Fibroblast of villous mesenchyme (primary cell): ENCODE results near the gene GATM. TPM values are rescaled to one million over a fixed set of nuclear protein-coding genes. Genes with fewer than 3 reads are reported as not detected.

ENCODE experiments used
- DNase-seq: peaks from one replicate; pipeline ENCODE4 v3.0.0-alpha.2; 2010; ENCODE audit warnings: low read depth
- H3K4me3 ChIP-seq: 2 replicates; pipeline ENCODE4 v1.5.1; 2011; ENCODE audit warnings: low read depth, mild to moderate bottlenecking, low read length
- total RNA-seq: library from RNA; depleted of rRNA; stranded (reverse); fragments of >200 nt; gene quantifications from 2 replicates; pipeline ENCODE4 v1.2.3, GENCODE V29; 2012
- TF ChIP-seq, protein P1 (sequence below): IDR thresholded peaks from 2 replicates; pipeline ENCODE4 v1.5.1; 2012; ENCODE audit warnings: low read depth, mild to moderate bottlenecking, low read length; ENCODE audit not compliant: insufficient read depth

The GATM gene
- total RNA-seq, 1 donor: under 0.01 TPM

DNA sequence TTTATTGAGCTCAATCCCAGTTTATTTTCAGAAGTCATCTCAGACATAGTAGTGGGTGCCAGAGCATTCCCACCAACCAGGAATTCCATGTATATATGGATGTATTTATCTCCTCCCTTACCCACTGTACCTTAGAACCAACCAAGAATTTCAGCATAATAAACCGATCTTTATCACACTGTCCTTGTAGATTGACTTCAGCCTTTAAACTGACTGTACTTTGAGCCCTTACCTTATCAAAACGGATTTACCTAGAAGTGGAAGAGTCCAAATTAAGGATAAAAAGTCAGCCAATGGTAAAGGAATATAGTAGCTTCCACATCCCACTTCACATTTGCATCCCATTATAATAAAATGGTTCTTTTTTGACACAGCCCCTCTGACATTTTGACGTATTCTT is 37.9 kb downstream of the GATM start:
- no peak for DNase-seq
- TF ChIP-seq, protein P1, sequence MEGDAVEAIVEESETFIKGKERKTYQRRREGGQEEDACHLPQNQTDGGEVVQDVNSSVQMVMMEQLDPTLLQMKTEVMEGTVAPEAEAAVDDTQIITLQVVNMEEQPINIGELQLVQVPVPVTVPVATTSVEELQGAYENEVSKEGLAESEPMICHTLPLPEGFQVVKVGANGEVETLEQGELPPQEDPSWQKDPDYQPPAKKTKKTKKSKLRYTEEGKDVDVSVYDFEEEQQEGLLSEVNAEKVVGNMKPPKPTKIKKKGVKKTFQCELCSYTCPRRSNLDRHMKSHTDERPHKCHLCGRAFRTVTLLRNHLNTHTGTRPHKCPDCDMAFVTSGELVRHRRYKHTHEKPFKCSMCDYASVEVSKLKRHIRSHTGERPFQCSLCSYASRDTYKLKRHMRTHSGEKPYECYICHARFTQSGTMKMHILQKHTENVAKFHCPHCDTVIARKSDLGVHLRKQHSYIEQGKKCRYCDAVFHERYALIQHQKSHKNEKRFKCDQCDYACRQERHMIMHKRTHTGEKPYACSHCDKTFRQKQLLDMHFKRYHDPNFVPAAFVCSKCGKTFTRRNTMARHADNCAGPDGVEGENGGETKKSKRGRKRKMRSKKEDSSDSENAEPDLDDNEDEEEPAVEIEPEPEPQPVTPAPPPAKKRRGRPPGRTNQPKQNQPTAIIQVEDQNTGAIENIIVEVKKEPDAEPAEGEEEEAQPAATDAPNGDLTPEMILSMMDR: no peak
- no peak overlapping the region for H3K4me3 ChIP-seq

DNA sequence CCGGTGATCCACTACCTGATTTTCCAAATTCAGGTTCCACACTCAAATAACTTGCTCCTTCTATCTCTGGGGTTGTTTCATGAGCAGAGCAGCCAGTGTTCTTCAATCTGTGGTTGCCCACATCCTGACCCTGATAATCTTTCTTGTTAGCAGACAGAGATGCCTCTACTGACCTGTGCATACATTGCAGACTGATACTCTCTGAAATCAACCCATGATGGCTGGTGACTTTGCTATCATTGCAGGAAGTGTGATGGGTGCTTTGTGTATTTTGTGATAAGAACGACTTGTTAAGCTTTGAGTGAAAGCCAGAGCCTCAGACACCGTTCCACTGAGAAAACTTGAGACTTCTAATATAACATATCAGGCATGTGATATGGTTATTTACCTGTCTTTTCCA is 39.9 kb downstream of the GATM start:
- TF ChIP-seq, protein P1: no peak

DNA sequence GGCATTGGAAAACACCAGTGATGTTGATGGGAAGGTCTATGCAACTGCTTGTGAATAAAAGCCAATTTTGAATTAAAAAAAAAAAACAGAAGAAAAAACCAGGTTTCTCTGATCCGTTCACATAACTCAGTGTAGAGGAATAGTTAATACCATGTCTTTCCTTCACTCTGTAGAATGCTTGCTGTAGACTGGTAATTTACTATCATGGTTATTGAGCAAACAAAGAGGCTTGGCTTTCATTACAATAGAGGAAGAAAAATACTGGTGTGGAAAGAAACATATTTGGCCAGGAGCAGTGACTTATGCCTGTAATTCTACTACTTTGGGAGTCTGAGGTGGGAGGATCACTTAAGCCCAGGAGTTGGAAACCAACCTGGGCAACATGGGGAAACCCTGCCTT is 41.1 kb downstream of the GATM start:
- H3K4me3 ChIP-seq: no peak overlapping the region
- DNase-seq: no peak
- TF ChIP-seq, protein P1: no peak

More for the DNA sequence above, 39.9 kb downstream of the GATM start:
- no peak for DNase-seq
- H3K4me3 ChIP-seq: no peak overlapping the region

DNA sequence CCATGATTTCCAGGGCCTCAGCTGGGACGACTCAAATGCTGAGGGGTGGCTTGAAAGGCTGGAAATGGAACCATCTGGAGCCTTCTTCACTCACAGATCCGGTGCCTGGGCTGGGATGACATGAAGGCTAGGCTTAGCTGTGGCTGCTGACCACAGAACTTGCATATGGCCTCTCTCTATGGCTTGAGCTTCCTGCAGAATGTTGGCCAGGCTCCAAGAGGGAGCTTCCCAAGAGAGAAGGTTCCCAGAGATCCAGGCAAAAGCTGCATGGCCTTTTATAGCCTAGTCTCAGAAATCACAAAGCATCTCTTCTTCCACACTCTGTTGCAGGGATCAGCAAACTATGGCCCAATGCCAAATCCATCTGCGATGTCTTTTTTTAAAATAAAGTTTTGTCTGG is 44.8 kb downstream of the GATM start:
- peak; percentile 57 for DNase-seq
- H3K4me3 ChIP-seq: no peak overlapping the region
- TF ChIP-seq, protein P1: no peak

DNA sequence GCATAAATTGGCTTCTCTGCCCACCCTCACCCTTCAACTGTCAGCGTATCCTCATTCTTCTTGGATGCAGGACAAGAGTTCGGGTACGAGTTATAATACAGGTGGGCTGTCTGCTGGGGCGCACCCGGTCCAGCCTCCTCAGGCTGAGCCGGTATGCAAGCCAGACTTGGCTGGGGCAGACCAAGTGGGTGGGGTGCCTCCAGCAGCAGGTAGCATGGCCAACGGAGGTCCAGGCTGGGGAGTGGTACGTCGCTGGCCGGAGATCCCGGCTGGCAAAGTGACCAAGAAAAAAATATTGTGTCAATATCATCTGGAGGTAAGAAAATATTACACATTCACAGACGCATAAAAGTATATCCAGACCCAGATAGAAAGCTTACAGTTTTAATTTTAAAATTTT is 45.6 kb downstream of the GATM start:
- TF ChIP-seq, protein P1: no peak
- DNase-seq: no peak
- H3K4me3 ChIP-seq: no peak overlapping the region

DNA sequence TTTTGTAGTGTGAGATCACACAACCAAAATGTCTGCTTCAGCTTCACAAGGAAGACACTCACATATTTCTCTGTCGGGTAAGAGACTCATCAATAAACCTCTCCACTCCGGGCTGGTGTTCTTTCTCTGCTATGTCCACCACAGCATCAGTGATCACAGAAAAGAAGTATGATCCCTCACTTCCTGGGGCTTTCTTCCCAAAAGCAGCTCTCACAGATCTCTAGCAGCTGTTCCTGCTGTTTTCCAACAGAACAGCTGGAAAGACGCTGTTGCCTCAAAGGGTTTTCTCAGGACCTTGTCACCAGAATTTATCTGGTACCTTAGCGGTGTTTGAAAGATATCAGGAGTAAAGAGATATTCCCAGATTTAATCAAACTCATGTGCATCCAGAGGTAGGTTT is 46.4 kb downstream of the GATM start:
- TF ChIP-seq, protein P1: no peak
- no peak for DNase-seq
- no peak overlapping the region for H3K4me3 ChIP-seq

DNA sequence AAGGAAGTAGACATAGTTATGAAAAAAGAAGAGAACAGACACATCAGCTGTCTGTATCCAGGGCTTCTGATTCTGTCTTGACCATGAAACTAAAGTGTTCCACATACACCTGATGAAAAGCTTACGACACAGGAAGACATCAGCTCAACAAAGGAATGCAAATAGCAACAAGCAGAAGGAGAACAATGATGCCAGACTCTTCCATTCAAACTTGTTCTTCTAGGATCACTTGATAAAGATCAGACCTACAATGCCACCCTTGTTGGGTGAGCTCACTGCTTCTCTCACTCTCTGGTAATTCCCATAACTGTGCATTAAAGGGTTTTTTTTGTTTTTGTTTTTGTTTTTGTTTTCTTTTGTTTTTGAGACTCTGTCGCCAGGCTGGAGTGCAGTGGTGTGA is 49.7 kb downstream of the GATM start:
- H3K4me3 ChIP-seq: no peak overlapping the region
- TF ChIP-seq, protein P1: no peak
- DNase-seq: no peak
